ENCODE data around the gene TNFRSF13B. TPM values are rescaled to one million over a fixed set of nuclear protein-coding genes. Genes with fewer than 3 reads are reported as not detected.
"Not testable (repeated sequence)": the region's sequence is repeated elsewhere in the genome, so short reads cannot be mapped to it uniquely, and the experiment has no call there.

TNFRSF13B gene
- total and polyA plus RNA-seq, 5 donors = not detected

DNA sequence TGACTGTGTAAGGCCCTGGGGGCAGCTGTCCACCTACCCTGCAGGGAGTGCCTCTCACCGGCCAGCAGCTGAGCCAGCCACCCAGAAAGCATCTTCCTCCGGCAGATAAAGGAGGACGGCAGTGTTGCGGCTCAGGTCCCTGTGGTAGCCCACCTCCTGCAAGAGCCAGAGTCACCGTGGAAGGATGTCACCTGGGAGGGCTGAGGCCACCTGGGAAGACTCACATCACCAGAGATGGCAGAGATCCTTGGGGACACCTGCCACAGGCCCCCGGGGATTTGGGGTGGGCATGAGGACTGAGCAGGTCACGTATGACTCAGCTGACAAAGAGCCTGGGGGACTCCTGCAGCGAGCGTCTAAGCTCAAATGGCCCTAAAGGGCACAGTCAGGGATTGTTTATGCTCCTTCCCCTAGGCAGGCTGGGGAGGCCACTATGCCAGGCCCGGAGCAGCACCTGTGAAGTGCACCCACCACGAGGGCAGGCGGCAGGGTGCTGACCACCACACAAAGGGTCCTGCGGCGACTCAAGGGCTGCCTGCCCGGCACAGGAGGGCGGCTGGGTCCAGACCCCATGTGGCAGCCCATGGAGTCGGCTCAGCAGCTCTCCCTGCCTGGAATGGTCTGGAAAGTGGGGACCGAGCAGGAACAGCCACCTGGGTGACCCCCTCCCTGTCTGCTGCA, 44.1 kb downstream of the TNFRSF13B start:
- Histone ChIP-seq H3K4me3 (ENCODE audit: low read length) (no peak overlapping the region), H3K4me1 (ENCODE audit: control insufficient read depth, insufficient read depth, low read length) (no peaks in the 10 kb centered on the region), H3K27me3 (ENCODE audit: control insufficient read depth, insufficient read depth) (no peaks in the 10 kb centered on the region), H3K27ac (ENCODE audit: low read length) (no peak overlapping the region), H3K9me3 (ENCODE audit: control insufficient read depth, low read length) (no peaks in the 10 kb centered on the region)
- DNase-seq (no peak), ATAC-seq (no peak)
- WGBS = 88% methylated on average over 18 of the region's 18 CpGs
- intact Hi-C loops (cut with DNase I) = no loop called here

DNA sequence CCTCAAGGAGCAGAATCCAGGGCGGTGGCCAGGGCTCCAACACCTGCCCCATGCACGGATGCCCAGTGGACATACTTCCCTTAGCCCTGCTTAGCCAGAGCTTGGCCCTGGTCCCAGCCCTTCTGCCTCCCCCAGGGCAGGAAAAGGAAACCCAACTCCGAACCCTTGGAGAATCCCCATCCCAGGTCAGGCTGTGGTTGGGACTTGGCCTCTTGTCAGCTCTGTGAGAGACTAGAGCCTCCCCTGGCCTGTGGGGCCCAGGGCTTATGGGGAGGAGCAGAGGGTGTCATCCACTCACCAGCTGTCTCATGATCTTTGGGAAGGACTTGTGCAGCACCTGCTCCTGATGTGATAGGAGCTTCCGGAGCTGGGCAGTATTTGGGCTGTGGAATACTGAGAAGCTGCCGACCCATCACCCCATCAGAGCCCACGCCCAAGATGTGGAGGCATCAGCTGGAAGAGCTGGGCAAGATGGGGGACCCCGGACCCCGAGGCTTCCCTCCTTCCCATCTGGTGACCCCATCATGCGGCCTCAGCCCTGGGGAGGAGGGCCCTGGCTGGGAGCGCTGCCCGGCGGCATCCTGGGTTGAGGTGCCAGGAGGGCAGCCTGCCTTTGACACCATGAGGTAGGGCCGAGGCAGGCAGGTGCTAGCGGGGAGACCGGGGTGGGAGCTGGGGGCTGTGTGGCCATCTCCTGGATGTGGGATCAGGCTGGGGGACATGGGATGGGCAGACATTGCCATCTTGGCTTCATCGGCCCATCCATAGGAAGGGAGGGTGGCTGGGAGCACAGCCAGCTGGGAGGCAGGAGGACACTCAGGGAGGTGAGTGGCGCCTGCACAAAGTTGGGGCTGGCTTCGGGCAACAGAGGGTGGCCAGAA, 45.1 kb downstream of the TNFRSF13B start:
- no peaks in the 10 kb centered on the region for H3K27me3 ChIP-seq (ENCODE audit: control insufficient read depth, insufficient read depth)
- no peaks in the 10 kb centered on the region for H3K4me1 ChIP-seq (ENCODE audit: control insufficient read depth, insufficient read depth, low read length)
- DNase-seq (no peak), ATAC-seq (no peak)
- no peak overlapping the region for H3K27ac ChIP-seq (ENCODE audit: low read length)
- intact Hi-C loops (cut with DNase I) = no loop called here
- H3K4me3 ChIP-seq (ENCODE audit: low read length) = no peak overlapping the region
- no peaks in the 10 kb centered on the region for H3K9me3 ChIP-seq (ENCODE audit: control insufficient read depth, low read length)
- 83% methylated on average over 18 of the region's 18 CpGs for WGBS

GRCh38 chr17:16926061-16926511, 45.8 kb downstream of the TNFRSF13B start:
- intact Hi-C loops (cut with DNase I) = no loop called here
- H3K4me1 ChIP-seq (ENCODE audit: control insufficient read depth, insufficient read depth, low read length) = no peaks in the 10 kb centered on the region
- ATAC-seq (no peak), DNase-seq (no peak)
- no peak overlapping the region for H3K27ac ChIP-seq (ENCODE audit: low read length)
- no peaks in the 10 kb centered on the region for H3K9me3 ChIP-seq (ENCODE audit: control insufficient read depth, low read length)
- H3K4me3 ChIP-seq (ENCODE audit: low read length) = no peak overlapping the region
- no peaks in the 10 kb centered on the region for H3K27me3 ChIP-seq (ENCODE audit: control insufficient read depth, insufficient read depth)
- 91% methylated on average over 7 of the region's 7 CpGs for WGBS

GRCh38 chr17:16925461-16926060, 46.4 kb downstream of the TNFRSF13B start:
- DNase-seq = no peak
- Histone ChIP-seq H3K4me1 (ENCODE audit: control insufficient read depth, insufficient read depth, low read length) (no peaks in the 10 kb centered on the region), H3K27me3 (ENCODE audit: control insufficient read depth, insufficient read depth) (no peaks in the 10 kb centered on the region), H3K27ac (ENCODE audit: low read length) (no peak overlapping the region), H3K4me3 (ENCODE audit: low read length) (no peak overlapping the region), H3K9me3 (ENCODE audit: control insufficient read depth, low read length) (no peaks in the 10 kb centered on the region)
- intact Hi-C loops (cut with DNase I) = no loop called here
- 94% methylated on average over 15 of the region's 15 CpGs for WGBS
- ATAC-seq = no peak

DNA sequence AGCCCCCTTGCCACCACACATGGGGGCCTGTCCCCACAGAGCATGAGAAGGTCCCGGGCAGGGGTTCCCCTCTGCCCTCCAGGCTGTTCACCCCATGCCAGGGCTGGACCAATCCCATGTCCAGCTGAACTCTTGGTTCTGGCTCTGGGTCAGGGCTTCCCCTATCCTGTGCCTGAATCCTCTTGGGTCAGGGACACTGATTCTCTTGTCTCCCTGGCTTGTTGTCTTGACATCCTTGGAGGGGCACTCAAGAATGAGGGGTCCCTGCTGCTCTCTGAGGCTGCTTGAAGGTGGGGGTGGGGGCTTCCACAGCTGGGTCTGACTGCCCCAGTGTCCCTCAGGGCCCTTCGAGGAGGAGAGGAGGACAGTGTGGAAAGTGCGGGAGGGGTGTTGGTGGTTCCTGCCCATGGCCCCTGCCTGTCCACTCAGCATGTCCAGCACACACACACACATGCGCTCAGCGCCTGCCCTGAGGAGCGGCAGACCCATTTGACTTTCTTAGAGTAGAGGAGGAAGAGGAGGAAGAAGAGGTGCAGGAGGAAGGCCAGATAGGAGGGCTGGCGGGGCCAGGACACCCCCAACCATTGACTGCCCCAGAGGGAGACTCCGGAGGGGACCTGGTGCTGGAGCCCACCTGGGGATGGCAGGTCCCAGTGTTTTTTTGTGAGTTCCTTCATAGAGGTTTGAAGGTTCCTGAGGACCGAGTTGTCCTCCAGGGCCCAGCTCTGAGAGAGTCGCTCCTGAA, 47.0 kb downstream of the TNFRSF13B start:
- intact Hi-C loops (cut with DNase I) = no loop called here
- no peak overlapping the region for H3K27ac ChIP-seq (ENCODE audit: low read length)
- 92% methylated on average over 10 of the region's 10 CpGs for WGBS

GRCh38 chr17:16923904-16924695, 47.8 kb downstream of the TNFRSF13B start:
- Histone ChIP-seq H3K9me3 (ENCODE audit: control insufficient read depth, low read length) (no peaks in the 10 kb centered on the region), H3K27me3 (ENCODE audit: control insufficient read depth, insufficient read depth) (no peaks in the 10 kb centered on the region), H3K4me1 (ENCODE audit: control insufficient read depth, insufficient read depth, low read length) (no peaks in the 10 kb centered on the region), H3K27ac (ENCODE audit: low read length) (no peak overlapping the region), H3K4me3 (ENCODE audit: low read length) (no peak overlapping the region)
- DNase-seq (no peak), ATAC-seq (no peak)
- intact Hi-C loops (cut with DNase I) = no loop called here
- WGBS = 89% methylated on average over 15 of the region's 15 CpGs

More for the DNA sequence above, 47.0 kb downstream of the TNFRSF13B start:
- DNase-seq (no peak), ATAC-seq (no peak)
- Histone ChIP-seq H3K27me3 (ENCODE audit: control insufficient read depth, insufficient read depth) (no peaks in the 10 kb centered on the region), H3K9me3 (ENCODE audit: control insufficient read depth, low read length) (no peaks in the 10 kb centered on the region), H3K4me1 (ENCODE audit: control insufficient read depth, insufficient read depth, low read length) (no peaks in the 10 kb centered on the region), H3K4me3 (ENCODE audit: low read length) (no peak overlapping the region)

- DNase-seq (peak in 1 of 3 donors; percentile 41), ATAC-seq (no peak)
- no peaks in the 10 kb centered on the region for H3K9me3 ChIP-seq (ENCODE audit: control insufficient read depth, low read length)
- H3K4me1 ChIP-seq (ENCODE audit: control insufficient read depth, insufficient read depth, low read length) = no peaks in the 10 kb centered on the region
- H3K4me3 ChIP-seq (ENCODE audit: low read length) = no peak overlapping the region
- H3K27me3 ChIP-seq (ENCODE audit: control insufficient read depth, insufficient read depth) = no peaks in the 10 kb centered on the region
- 91% methylated on average over 17 of the region's 17 CpGs for WGBS
- H3K27ac ChIP-seq (ENCODE audit: low read length) = no peak overlapping the region
- intact Hi-C loops (cut with DNase I) = no loop called here
Observed at GRCh38 chr17:16923097-16923903, 48.6 kb downstream of the TNFRSF13B start.

GRCh38 chr17:16922386-16923096, 49.4 kb downstream of the TNFRSF13B start:
- 90% methylated on average over 4 of the region's 4 CpGs for WGBS
- intact Hi-C loops (cut with DNase I) = no loop called here
- no peak overlapping the region for H3K27ac ChIP-seq (ENCODE audit: low read length)

DNA sequence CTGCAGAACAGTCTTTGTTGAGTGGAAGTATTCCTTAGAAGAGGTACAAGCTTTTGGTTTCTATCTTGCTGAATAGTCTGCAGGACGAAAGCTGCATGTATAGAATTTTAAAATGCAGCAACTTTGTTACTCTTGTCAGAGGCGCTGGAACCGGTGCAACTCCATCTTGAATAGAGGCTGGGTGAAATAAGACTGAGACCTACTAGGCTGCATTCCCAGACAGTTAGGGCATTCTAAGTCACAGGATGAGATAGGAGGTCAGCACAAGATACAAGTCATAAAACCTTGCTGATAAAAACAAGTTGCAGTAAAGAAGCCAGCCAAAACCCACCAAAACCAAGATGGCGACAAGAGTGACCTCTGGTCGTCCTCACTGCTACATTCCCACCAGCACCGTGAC, 50.5 kb downstream of the TNFRSF13B start:
- intact Hi-C loops (cut with DNase I); ATAC-seq: not testable (repeated sequence)

More at GRCh38 chr17:16922386-16923096, 49.4 kb downstream of the TNFRSF13B start:
- no peaks in the 10 kb centered on the region for H3K9me3 ChIP-seq (ENCODE audit: control insufficient read depth, low read length)
- ATAC-seq (no peak), DNase-seq (no peak)
- H3K27me3 ChIP-seq (ENCODE audit: control insufficient read depth, insufficient read depth) = no peaks in the 10 kb centered on the region
- H3K4me1 ChIP-seq (ENCODE audit: control insufficient read depth, insufficient read depth, low read length) = no peaks in the 10 kb centered on the region
- H3K4me3 ChIP-seq (ENCODE audit: low read length) = no peak overlapping the region

More for the DNA sequence above, 50.5 kb downstream of the TNFRSF13B start:
- not testable (repeated sequence) for DNase-seq; H3K9me3 ChIP-seq (ENCODE audit: control insufficient read depth, low read length); H3K4me1 ChIP-seq (ENCODE audit: control insufficient read depth, insufficient read depth, low read length); H3K27me3 ChIP-seq (ENCODE audit: control insufficient read depth, insufficient read depth); H3K4me3 ChIP-seq (ENCODE audit: low read length); H3K27ac ChIP-seq (ENCODE audit: low read length)
- 83% methylated on average over 6 of the region's 6 CpGs for WGBS

Data from right cardiac atrium (tissue), 5 donors.